Activated T-cell treated with anti-CD3 and anti-CD28 coated beads for 48 hours (primary cell): ENCODE data around the gene TLE4.
"Not testable (repeated sequence)": the region's sequence is repeated elsewhere in the genome, so short reads cannot be mapped to it uniquely, and the experiment has no call there.

Experiments used
- DNase-seq: peaks from one replicate; pipeline ENCODE4 v3.0.0-alpha.2; 2020; ENCODE audit warnings: low read depth

TLE4 gene

GRCh38 chr9:79571309-79572031 lies at the start of gene TLE4:
Gene TLE4 (plus strand): TSS chr9:79571965. CDS start chr9:79572791, 826 bp downstream.
- peak; percentile 98 for DNase-seq

DNA sequence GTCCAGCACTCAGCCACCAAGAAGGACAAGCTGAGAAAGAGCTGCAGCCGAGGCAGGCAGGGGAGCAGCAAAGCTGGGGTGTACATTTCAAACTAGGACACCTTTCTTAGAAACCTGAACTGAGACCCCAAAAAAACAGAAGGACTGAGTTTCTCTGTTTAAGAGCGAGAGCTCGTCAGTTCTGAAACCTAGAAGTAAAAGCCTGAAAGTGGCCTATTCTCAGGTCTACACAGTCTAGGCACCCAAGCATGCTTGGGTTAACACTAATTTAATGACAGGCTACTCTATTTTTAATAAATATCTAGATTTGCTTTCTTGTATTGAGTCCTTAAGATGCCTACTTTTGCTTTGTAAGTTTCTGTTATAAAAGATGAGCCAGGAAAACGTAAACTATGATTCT lies 49.0 kb upstream of the TLE4 start:
- no peak for DNase-seq

GRCh38 chr9:79524266-79524665 lies 47.5 kb upstream of the TLE4 start:
- no peak for DNase-seq

DNA sequence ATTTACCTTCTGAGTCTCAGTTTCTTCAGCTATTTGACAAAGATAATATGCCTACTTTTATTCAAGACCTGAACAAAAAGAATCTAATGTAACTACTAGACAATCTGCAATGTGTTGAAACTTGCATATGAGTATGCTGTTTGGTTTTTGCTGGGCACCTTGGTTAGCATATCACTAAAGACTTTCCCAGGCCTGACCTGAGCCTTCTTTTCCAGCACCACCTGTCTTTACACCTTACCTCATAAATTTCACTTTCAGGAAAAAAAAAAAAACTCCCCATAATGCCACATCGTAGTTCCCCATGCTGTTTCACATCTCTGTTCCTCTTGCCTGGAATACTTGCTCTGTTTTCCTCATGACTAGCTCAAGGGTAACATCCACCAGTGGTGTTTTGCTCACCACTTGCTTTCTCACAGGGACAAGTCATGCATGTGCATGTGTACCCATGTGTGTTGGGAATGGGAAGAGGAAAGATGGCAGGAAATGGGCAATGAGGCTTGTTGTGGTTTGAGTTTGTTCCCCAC lies 45.6 kb upstream of the TLE4 start:
- DNase-seq, result no peak

GRCh38 chr9:79535534-79535933 lies 36.2 kb upstream of the TLE4 start:
- DNase-seq, result no peak

GRCh38 chr9:79537838-79538237 lies 33.9 kb upstream of the TLE4 start:
- no peak for DNase-seq

DNA sequence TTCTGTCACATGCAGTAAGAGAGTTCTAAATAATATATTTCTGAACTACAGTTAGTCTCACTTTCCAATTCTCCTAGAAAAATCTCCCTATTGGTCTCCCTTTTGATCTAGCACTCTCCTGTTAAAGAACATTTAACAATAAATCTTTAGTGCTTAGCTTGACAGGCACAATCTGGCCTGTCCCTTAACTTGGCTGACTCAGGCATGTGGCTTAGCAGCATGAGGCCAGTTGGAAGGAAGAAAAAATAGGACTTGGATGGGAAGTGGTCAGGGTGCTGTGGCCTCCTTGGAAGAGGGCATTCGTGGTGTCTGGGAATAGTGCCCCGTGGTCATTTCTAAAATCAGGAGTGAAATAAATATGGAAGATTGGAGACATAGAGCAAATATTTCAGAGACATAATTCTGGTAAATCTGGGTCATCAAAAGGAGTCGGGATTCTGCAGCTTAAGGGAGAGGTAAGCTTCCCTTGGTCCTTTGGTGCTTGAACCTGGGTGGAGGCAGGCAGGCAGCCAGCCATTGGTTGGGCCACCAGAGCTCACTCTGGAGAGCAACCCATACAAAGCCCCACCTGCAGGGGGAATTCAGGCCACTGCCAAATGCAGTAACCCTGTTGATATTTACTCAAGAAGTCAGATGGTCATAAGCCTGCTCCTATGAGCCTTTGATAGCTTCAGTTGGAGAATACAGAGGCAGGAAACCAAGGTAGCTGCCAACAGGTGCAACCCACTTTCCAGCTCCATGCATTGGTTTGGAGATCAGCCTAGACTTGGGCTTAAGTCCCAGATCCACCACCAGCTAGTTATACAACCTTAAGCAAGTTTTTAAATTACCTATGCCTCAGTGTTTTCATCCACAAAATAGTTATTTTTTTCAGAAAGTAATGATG lies 28.8 kb upstream of the TLE4 start:
- no peak for DNase-seq

- not testable (repeated sequence) for DNase-seq
Observed at GRCh38 chr9:79544375-79544774, 27.4 kb upstream of the TLE4 start.

GRCh38 chr9:79551586-79551985 lies 20.2 kb upstream of the TLE4 start:
- DNase-seq, result no peak

- no peak for DNase-seq
Observed at GRCh38 chr9:79551994-79552393, 19.8 kb upstream of the TLE4 start.

- no peak for DNase-seq
Observed at GRCh38 chr9:79555474-79556089, 16.2 kb upstream of the TLE4 start.

GRCh38 chr9:79559495-79560181 lies 12.1 kb upstream of the TLE4 start:
- DNase-seq, result no peak

DNA sequence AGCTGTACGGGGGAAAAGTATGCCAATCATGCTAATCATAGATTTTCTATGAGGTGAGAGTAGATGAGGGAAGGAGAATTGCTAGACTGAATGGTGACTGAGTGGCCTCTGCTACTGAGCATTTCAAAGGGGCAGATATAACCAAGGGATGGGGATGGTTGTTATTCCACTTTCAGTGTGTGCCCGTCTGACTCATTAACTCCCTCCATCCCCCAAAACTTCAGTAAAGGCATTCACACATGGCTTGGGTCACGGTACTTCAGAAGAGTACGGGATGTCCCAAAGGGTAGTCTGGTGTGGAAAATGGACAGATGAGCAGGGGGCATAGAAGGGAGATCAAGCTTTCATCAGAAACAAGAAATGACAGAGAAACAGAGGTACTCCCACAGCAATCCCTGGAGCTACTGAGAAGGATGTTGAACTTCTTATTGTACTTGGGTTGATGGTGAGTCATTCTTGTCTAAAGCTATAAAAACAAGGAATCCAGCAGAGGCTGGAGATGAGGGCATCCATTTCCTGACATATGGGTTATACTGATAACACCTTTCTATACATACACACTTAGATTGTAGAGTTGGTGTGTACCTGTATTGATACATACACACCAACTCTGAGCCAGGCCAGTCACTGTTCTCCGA lies 8.9 kb upstream of the TLE4 start:
- DNase-seq, result no peak

- DNase-seq, result no peak
Observed at GRCh38 chr9:79564105-79564504, 7.7 kb upstream of the TLE4 start.

- DNase-seq, result peak; percentile 30
Observed at GRCh38 chr9:79565245-79565644, 6.5 kb upstream of the TLE4 start.

DNA sequence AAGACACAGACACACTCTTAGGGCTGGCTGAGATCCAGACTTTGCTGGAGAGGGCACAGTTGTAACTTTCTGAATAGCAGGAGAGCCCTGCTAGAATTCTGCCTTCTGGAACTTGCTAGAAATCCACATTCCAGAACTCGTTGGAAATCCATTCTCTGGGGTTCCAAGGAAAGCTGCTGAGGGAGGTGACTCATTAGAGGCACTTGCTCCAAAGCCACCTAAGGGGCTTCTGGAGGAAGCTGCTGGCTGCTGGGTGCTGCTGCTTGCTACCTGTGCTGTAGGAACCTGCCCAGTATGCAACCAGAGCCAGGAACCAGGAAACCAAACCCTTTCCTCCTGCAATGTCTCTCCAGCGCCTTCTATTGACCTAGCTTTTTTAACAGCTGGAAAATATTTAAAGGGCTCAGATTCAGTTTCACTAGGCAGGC lies 4.1 kb upstream of the TLE4 start:
- DNase-seq, result no peak

DNA sequence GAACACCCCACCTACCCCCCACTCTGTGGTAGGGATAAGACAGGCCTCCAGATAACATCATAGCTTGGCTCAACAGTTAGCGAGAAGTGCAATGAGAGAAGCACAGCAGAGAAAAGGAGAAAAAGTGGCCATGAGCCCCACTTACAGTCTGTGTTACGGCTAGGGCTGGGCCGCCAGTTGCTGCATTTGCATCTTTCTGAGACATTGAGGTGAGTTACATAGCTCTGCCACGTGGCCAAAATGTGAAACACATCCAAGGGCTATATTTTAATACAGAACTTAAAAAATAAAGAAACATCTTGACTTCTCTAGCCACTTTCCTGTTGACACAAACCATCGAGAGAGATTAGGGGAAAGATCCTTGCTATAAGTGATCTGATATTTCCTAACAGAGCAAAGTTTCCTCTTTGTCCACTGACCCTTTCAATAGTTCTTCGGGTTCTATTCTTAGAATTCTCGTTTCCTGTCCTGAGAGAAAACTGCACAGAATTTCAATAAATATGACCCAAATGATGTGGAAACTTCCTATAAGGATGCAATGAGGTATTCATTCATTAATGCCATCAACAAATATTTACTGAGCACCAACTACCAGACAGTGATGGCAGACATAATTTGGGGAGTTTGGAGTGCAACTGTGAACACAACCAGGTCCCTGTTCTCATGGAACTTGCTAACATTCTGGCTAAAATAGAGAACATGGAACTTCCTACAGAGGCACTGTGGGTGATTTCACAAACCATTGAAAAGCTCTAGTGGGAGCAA lies 3.2 kb upstream of the TLE4 start:
- DNase-seq, result no peak

DNA sequence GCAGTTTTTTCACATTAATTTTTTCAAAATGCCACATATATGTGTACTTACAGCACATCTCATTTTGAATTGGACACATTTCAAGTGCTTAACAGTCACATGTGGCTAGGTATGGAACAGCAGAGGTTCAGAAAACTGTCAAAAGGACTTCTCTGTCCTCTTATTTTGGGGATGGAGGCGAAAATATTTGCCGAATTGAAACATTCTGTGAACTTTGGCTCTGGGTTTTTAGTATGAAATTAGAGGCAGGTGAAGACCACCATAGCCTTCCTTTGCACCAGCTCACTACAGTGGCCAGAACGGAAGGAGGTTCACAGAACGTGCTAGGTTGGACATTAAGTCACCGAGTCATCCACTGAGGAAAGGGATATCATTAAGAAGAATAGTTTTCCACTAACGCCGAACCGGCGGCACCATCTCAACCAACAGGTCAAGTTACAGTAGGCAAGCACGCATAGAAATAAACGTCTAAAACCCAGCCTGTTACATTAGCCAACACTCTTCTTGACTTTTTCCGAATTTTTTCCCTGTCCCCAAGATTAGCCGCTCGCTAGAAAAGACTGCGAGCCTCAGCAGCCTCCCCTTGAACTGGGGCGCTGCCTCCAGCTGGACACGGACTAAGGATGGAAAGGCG lies 1.8 kb upstream of the TLE4 start:
- DNase-seq, result no peak

DNA sequence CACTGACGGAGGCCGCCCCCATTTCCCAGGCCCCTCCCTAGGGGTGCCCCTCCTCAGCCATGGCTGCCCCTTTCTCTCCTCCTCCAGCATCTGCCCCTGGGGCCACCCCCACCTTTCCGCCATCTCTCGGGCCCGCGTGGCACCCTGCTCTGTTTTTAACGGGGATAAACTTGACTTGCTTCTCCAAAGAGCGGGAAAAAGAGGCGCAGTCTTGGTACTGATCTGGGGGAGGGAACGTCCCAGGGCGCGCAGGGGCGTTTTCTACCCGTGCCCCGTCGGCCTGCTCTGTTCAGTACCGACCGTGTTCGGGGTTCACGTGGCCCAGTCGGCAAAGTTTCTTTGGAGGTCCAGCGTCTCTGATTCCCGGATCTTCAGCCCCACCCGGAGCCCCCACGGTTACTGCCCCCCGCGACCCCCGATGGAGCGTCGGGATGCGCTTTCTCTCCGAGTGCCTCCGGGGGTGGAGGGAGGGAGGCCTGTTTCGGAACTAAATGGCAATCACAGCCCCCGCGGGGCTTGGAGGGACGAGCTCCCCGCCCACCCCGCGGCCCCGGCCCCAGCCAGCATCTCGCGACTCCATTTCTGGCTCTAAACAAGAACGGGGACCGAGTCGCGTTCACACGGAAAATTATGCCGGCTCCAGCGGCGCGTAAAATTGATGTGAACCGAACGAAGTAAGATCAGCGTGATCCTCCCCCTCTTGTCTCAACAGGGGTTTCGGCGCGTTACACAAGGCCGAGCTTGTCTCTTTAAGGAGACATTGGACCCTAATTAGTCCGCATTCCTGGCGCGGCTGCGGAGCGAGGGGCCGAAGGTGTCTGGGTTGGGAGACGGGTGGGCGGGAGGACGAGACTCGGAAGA lies 1.1 kb upstream of the TLE4 start:
- DNase-seq, result peak; percentile 38
